Measurements from ENCODE around the gene FAM118A. TPM values are rescaled to one million over a fixed set of nuclear protein-coding genes. Genes with fewer than 3 reads are reported as not detected.

The FAM118A gene
- total and polyA plus RNA-seq, 9 of the 15 experiments (the other 6 are each of a cell fraction or from before 2014, with no cell fraction given): 17.0 to 223 (median 59.4) TPM

DNA sequence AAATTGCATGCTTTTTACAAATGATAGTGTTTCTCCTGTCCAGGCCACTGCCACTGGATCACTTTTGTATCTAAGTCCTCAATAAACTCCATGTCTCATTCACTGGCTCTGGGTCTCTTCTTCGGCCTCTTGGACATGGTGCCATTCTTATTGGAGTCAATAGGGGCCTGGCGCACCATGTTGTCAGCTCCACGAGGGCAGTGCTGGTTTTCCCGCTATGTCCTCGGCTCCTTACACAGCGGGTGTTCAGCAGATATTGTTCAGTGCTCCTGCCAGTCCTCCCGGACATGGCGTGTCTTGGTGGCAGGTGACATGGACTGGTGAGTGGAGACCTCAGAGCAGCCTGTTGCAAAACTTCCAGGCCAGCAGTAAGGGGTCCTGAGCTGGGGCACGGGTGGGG lies 3.6 kb upstream of the FAM118A start (continued):
- TF ChIP-seq ZBTB33 (CRISPR knock-in tag; IDR thresholded peaks at IDR 0.05): no peak
- TF ChIP-seq NFRKB (IDR thresholded peaks at IDR 0.05; ENCODE audit: low read depth): no peak
- TF ChIP-seq, protein P1, sequence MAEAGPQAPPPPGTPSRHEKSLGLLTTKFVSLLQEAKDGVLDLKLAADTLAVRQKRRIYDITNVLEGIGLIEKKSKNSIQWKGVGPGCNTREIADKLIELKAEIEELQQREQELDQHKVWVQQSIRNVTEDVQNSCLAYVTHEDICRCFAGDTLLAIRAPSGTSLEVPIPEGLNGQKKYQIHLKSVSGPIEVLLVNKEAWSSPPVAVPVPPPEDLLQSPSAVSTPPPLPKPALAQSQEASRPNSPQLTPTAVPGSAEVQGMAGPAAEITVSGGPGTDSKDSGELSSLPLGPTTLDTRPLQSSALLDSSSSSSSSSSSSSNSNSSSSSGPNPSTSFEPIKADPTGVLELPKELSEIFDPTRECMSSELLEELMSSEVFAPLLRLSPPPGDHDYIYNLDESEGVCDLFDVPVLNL (CRISPR knock-in tag; IDR thresholded peaks at IDR 0.05; ENCODE audit: low read depth): no peak
- no peak for TF ChIP-seq NFXL1 (CRISPR knock-in tag; IDR thresholded peaks at IDR 0.05)
- TF ChIP-seq ZNF174 (CRISPR knock-in tag; IDR thresholded peaks at IDR 0.05): no peak
- TF ChIP-seq PHB (CRISPR knock-in tag; IDR thresholded peaks at IDR 0.05): no peak
- no peak for TF ChIP-seq MYNN (IDR thresholded peaks at IDR 0.05)
- TF ChIP-seq MYNN (CRISPR knock-in tag; IDR thresholded peaks at IDR 0.05): no peak
- TF ChIP-seq CBX8 (IDR thresholded peaks at IDR 0.05; ENCODE audit: borderline replicate concordance, extremely low read depth, low read depth, low read length, poor library complexity, severe bottlenecking): no peak

All from K562 (cell line).